AG04449 (cell line): ENCODE measurements around the gene SENP8.
"Not testable (repeated sequence)": the region's sequence is repeated elsewhere in the genome, so short reads cannot be mapped to it uniquely, and the experiment has no call there.

ENCODE experiments used
- CTCF ChIA-PET: fragments of 350-600 bp; formaldehyde crosslinking; extraction: SDS; loops from one replicate; lab custom pipeline; 2021; ENCODE audit warnings: antibody characterized with exemption; lab: Yijun Ruan, JAX
- POLR2A ChIA-PET: fragments of 400-600, 350-600 bp; formaldehyde crosslinking; extraction: SDS; loops from one replicate; lab custom pipeline; 2020; ENCODE audit warnings: antibody characterized with exemption, inconsistent platforms; lab: Yijun Ruan, JAX
- DNase-seq: peaks from one replicate; pipeline ENCODE4 v3.0.0-alpha.2; 2010; ENCODE audit warnings: low read depth, low spot score
- H3K4me3 ChIP-seq: 2 replicates; pipeline ENCODE4 v1.5.1; 2011; ENCODE audit warnings: low read depth, mild to moderate bottlenecking, control low read depth, low read length
- TF ChIP-seq, protein P1 (sequence below): IDR thresholded peaks from one replicate; pipeline ENCODE4 v1.5.1; 2011; ENCODE audit warnings: mild to moderate bottlenecking, moderate library complexity, low read length, control low read depth, inconsistent platforms; ENCODE audit not compliant: insufficient read depth; ENCODE audit errors: missing control alignments

SENP8 gene

DNA sequence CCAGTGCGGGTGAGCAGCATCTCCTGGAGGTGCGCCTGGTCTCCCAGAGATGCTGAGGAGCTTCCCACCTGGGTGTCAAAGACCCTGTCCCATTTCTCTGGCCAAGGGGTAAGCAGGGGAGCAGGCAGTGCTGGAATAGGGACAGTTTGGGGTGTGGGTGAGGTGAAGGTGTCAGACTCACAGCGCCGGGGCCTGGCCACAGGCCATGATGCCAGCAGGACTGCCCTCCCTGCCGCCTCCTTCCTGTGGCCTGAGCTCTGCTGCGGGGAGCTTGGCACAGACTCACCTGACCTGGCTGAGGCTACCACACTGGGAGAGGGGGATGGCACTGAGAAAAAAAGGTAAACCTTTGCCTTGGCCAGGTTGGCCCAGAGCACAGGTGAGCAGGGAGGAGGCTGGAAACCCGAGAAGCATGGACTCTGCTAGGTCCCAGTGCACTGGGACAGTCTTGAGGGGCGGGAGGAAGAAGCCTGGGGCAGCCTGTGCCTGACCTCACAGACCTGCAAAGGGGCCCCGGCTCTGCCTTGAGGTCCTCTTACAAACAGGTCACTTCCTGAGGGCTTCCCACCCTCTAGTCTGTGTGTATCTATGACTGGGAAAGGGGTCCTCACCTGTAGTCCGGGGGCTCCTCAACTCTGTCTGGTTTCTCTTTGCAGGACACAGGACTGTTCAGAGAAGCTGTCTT is 51.2 kb downstream of the SENP8 start:
- no peak overlapping the region for H3K4me3 ChIP-seq
- ChIA-PET POLR2A (interaction anchor here (0.9 kb wide), 1 partner anchor 10 kb away, joined by 3 read pairs; no protein-coding TSS in a partner anchor), CTCF (interaction anchor here (0.8 to 1.3 kb wide), 2 partner anchors 13 kb away, joined by 5 to 6 read pairs; no protein-coding TSS in a partner anchor)
- TF ChIP-seq, protein P1, sequence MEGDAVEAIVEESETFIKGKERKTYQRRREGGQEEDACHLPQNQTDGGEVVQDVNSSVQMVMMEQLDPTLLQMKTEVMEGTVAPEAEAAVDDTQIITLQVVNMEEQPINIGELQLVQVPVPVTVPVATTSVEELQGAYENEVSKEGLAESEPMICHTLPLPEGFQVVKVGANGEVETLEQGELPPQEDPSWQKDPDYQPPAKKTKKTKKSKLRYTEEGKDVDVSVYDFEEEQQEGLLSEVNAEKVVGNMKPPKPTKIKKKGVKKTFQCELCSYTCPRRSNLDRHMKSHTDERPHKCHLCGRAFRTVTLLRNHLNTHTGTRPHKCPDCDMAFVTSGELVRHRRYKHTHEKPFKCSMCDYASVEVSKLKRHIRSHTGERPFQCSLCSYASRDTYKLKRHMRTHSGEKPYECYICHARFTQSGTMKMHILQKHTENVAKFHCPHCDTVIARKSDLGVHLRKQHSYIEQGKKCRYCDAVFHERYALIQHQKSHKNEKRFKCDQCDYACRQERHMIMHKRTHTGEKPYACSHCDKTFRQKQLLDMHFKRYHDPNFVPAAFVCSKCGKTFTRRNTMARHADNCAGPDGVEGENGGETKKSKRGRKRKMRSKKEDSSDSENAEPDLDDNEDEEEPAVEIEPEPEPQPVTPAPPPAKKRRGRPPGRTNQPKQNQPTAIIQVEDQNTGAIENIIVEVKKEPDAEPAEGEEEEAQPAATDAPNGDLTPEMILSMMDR: no peak
- no peak for DNase-seq

DNA sequence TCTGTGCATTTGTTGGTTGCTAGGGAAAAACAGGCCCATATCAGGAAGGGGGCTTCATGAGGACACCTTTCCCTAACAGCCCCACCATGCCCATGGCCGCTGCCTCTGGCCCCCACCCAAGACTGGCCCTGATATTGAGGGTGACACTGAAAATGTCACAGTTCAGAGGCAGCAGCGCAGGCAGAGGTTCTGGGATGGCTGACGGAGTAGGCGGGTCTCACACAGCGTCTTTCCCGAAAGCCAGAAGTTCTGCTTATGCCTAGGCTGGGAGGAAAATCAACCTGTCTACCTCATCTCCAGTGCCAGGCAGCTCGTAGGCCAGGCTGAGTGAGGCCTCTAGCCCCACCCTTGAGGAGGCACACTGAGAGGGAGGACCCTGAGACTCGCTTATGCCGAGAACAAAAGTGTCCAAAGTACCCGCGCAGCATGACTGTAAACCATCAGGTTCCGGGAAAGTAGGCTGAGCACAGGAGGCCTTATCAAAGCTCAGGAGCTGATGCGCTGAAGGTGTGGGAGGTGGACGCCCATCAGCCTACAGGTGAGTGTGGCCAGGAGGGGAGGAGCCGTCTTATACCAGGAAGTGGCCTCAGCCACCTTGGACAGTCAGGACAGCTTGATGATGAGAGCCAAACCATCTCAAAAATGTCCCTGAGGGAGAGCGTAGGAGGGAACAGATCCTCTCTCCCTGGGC is 51.9 kb downstream of the SENP8 start:
- TF ChIP-seq, protein P1: no peak
- ChIA-PET POLR2A (no interaction called here), CTCF (interaction anchor here (0.8 kb wide), 1 partner anchor 13 kb away, joined by 5 read pairs; no protein-coding TSS in a partner anchor)
- H3K4me3 ChIP-seq: no peak overlapping the region
- no peak for DNase-seq

DNA sequence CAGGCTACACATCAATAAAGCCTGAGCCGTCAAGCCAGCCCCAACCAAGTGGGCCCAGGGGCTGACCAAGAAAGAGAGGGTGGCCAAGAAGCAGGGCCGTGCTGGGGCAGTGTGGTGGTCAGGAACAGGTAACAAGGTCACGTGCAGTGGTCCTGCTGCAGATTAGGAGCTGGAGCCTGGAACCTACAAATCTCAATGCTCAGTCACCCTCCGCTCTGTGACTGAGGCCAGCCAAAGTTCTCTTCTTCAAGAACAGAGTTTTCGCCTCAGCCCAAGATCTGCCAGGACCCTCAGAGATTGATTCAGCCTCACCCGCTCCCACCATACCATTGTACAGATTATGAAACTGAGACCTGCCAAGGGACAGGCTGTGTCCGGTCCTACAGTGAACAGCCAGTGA is 52.5 kb downstream of the SENP8 start:
- POLR2A ChIA-PET: no interaction called here
- DNase-seq: no peak
- H3K4me3 ChIP-seq: no peak overlapping the region
- TF ChIP-seq, protein P1: no peak
- CTCF ChIA-PET: interaction anchor here (0.8 kb wide), 1 partner anchor 14 kb away, joined by 5 read pairs; no protein-coding TSS in a partner anchor

DNA sequence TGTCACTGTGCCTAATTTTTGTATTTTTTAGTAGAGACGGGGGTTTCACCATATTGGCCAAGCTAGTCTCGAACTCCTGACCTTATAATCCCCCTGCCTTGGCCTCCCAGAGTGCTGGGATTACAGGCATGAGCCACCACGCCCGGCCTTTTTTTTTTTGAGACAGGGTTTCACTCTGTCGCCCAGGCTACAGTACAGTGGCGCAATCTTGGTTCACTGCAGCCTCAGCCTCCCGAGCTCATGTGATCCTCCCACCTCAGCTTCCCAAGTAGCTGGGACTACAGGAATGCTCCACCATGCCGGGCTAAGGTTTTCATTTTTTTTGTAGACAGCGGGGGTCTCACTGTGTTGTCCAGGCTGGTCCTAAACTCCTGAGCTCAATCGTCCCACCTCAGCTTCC is 53.8 kb downstream of the SENP8 start:
- POLR2A ChIA-PET, H3K4me3 ChIP-seq, DNase-seq: not testable (repeated sequence)
- CTCF ChIA-PET: interaction anchor here (1.2 kb wide), 1 partner anchor 16 kb away, joined by 3 read pairs; no protein-coding TSS in a partner anchor

DNA sequence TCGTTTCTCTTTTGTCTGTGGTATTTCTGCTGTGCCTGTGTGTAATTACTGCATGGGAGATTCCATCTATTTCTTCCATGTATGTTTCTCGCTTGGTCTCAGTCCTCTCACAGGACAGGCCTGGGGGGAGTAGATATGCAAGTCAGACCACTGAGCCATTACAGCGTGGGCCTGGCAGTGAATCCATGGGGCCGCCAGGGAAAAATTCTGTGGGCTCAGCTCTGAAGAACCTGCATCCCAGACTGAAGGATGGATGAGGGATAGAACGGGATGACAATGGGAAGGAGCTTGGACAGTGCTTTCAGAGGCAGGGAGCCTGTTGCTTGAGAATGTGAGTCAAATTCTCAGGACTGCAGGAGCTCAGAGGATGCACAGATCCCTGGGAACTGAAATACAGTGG is 54.6 kb downstream of the SENP8 start:
- no peak for DNase-seq
- POLR2A ChIA-PET: no interaction called here
- TF ChIP-seq, protein P1: no peak
- CTCF ChIA-PET: interaction anchor here (1.1 kb wide), 1 partner anchor 17 kb away, joined by 3 read pairs; no protein-coding TSS in a partner anchor
- no peak overlapping the region for H3K4me3 ChIP-seq

DNA sequence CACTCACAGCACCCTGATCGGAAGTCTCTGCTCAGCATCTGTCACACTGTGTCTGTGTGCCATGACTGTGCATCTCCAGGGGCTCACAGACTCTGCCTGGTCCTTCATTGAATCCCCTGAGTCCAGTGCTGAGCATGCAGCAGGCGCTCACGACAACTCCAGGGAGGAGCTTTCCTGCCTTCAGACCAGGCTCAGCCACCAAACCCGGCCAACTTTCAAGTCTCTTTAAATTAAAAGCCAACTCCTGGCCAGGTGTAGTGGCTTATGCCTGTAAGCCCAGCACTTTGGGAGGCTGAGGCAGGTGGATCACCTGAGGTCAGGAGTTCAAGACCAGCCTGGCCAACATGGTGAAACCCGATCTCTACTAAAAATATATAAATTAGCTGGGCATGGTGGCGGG is 55.2 kb downstream of the SENP8 start:
- TF ChIP-seq, protein P1: no peak
- H3K4me3 ChIP-seq: no peak overlapping the region
- CTCF ChIA-PET: interaction anchor here (1.1 kb wide), 1 partner anchor 17 kb away, joined by 3 read pairs; no protein-coding TSS in a partner anchor
- no peak for DNase-seq
- POLR2A ChIA-PET: no interaction called here
